HepG2 (cell line): ENCODE data around the gene APBA3. TPM values are rescaled to one million over a fixed set of nuclear protein-coding genes. Genes with fewer than 3 reads are reported as not detected.

Experiments
- ATAC-seq: fragments of 200-7000 bp; cut with Tn5 transposase; 3 replicates; pipeline ENCODE4 v1.9.1; 2020; ENCODE audit warnings: mild to moderate bottlenecking, moderate library complexity
- BruUV-seq: library from RNA; stranded (reverse); fragments of 400-500 nt; replicated peaks from 2 replicates; lab custom pipeline; 2021; lab: Mats Ljungman, UMichigan
- CTCF ChIA-PET: fragments of 300-600 bp; formaldehyde crosslinking; extraction: SDS; loops from one replicate; lab custom pipeline; 2021; ENCODE audit warnings: low total read pairs, inconsistent platforms, low intra/inter-chr PET ratio; lab: Yijun Ruan, JAX
- POLR2A ChIA-PET: fragments of 350-600 bp; sonication (Branson Sonifier 250); formaldehyde crosslinking; loops from one replicate; lab custom pipeline; 2020; ENCODE audit warnings: antibody characterized with exemption, inconsistent platforms; lab: Yijun Ruan, JAX
- DNase-seq: peaks from one replicate; pipeline ENCODE4 v3.0.0-alpha.2; 2015; ENCODE audit warnings: low spot score
- FAIRE-seq: peaks from 3 replicates; lab custom pipeline; 2011; peaks lifted over from hg19 to GRCh38; lab: Jason Lieb, UNC
- H2AFZ ChIP-seq: one replicate; pipeline ENCODE4 v1.6.1; 2011; ENCODE audit warnings: low read length, inconsistent platforms
- H3K27ac ChIP-seq: fragments of 300-600 bp; 3 replicates; pipeline ENCODE4 v1.8.0; 2011; ENCODE audit warnings: mixed run types, mild to moderate bottlenecking, mixed read lengths, low read length, inconsistent platforms; ENCODE audit not compliant: insufficient read depth; ENCODE audit errors: extremely low read length
- H3K27me3 ChIP-seq, 2 experiments: fragments of 200-600 bp in 1 of 2; 2 replicates in 1 of 2; 3 replicates in 1 of 2; pipeline versions ENCODE4 v1.6.0 to v1.8.0; 2011; ENCODE audit warnings: low read length in 2 of 2, mild to moderate bottlenecking in 2 of 2, moderate library complexity in 2 of 2, inconsistent platforms in 1 of 2; ENCODE audit not compliant: insufficient read depth in 2 of 2, control insufficient read depth in 1 of 2
- H3K36me3 ChIP-seq, 2 experiments: fragments of 200-600 bp in 1 of 2; replicated peaks in 1 of 2; 2 replicates in 1 of 2; 3 replicates in 1 of 2; pipeline versions ENCODE4 v1.5.1 to v1.8.0; 2011; ENCODE audit warnings: low read length in 2 of 2, inconsistent platforms in 1 of 2; ENCODE audit not compliant: insufficient read depth in 2 of 2, control insufficient read depth in 1 of 2
- H3K4me1 ChIP-seq: 2 replicates; pipeline ENCODE4 v1.5.1; 2012; ENCODE audit warnings: low read length, inconsistent platforms; ENCODE audit not compliant: insufficient read depth
- H3K4me2 ChIP-seq: 2 replicates; pipeline ENCODE4 v1.6.0; 2011; ENCODE audit warnings: low read depth, low read length, inconsistent platforms
- H3K4me3 ChIP-seq, 3 experiments: fragments of 200-600 bp in 1 of 3; sonication (generic), shearing (Covaris generic) in 1 of 3; replicated peaks in 1 of 3; 2 replicates each; pipeline ENCODE4 v1.5.1; 2011 to 2016; ENCODE audit warnings: low read length in 3 of 3, inconsistent platforms in 2 of 3, low read depth in 2 of 3, mild to moderate bottlenecking in 2 of 3, control low read depth in 1 of 3, mixed read lengths in 1 of 3; ENCODE audit not compliant: insufficient read depth in 1 of 3
- H3K79me2 ChIP-seq: one replicate; pipeline ENCODE4 v1.6.1; 2011; ENCODE audit warnings: low read length, inconsistent platforms; ENCODE audit not compliant: insufficient read depth
- H3K9ac ChIP-seq: 2 replicates; pipeline ENCODE4 v1.6.0; 2011; ENCODE audit warnings: mild to moderate bottlenecking, low read depth, low read length, inconsistent platforms; ENCODE audit not compliant: insufficient read depth
- H3K9me3 ChIP-seq: 2 replicates; pipeline ENCODE4 v1.5.1; 2012; ENCODE audit warnings: mild to moderate bottlenecking, low read length
- H4K20me1 ChIP-seq: 2 replicates; pipeline ENCODE4 v1.6.0; 2011; ENCODE audit warnings: inconsistent platforms, mild to moderate bottlenecking, low read length, moderate library complexity; ENCODE audit not compliant: insufficient read depth
- AGO2 ChIP-seq: fragments of 200-400 bp; formaldehyde crosslinking; optimal IDR thresholded peaks from 2 replicates; pipeline ENCODE3; 2017; ENCODE audit warnings: mild to moderate bottlenecking, low read depth, low read length, moderate library complexity
- ELF3 ChIP-seq: IDR thresholded peaks from 2 replicates; pipeline ENCODE4 v1.6.1; 2016; ENCODE audit warnings: missing genetic modification reagents, missing compliant biosample characterization
- HOXD1 ChIP-seq: sonication (generic); formaldehyde crosslinking; IDR thresholded peaks from 2 replicates; pipeline ENCODE4 v1.5.0; 2020; ENCODE audit warnings: missing genetic modification reagents
- SIN3B ChIP-seq: fragments of 150-350 bp; IDR thresholded peaks from 2 replicates; pipeline ENCODE4 v1.6.1; 2014; ENCODE audit warnings: low read length
- TRIM22 ChIP-seq: fragments of 450-650 bp; IDR thresholded peaks from 2 replicates; pipeline ENCODE4 v1.6.1; 2017
- ZNF513 ChIP-seq: sonication (generic); formaldehyde crosslinking; conservative IDR thresholded peaks from 2 replicates; pipeline ENCODE4 v1.5.0; 2020; ENCODE audit warnings: missing genetic modification reagents
- ZNF609 ChIP-seq: sonication (generic); formaldehyde crosslinking; IDR thresholded peaks from 2 replicates; pipeline ENCODE4 v1.4.0; 2020; ENCODE audit warnings: mild to moderate bottlenecking, missing genetic modification reagents, borderline replicate concordance
- ZNF768 ChIP-seq: sonication (generic); formaldehyde crosslinking; IDR thresholded peaks from 2 replicates; pipeline ENCODE4 v1.4.0; 2020; ENCODE audit warnings: missing genetic modification reagents
- ZNF770 ChIP-seq: sonication (generic); formaldehyde crosslinking; IDR thresholded peaks from 2 replicates; pipeline ENCODE4 v1.5.0; 2020; ENCODE audit warnings: mild to moderate bottlenecking, missing genetic modification reagents
- WGBS: methylation state at CpG from one replicate; pipeline ENCODE4 v1.1.6; 2017; ENCODE audit warnings: low lambda C conversion rate; 5-methylcytosine and 5-hydroxymethylcytosine counted together
- in situ Hi-C: cut with HindIII; loops from 2 replicates; pipeline ENCODE4 v1.10.0; 2017; ENCODE audit warnings: low pct_unique_long_range_greater_than_20kb; ENCODE audit not compliant: extremely low pct_ligation_motif_present
- intact Hi-C: fragments of 100-400 bp; cut with micrococcal nuclease; formaldehyde crosslinking; loops from one replicate; pipeline ENCODE4 v1.10.0; 2022; ENCODE audit not compliant: unreplicated experiment
- polyA plus RNA-seq, 8 experiments: library from polyadenylated mRNA; depleted of rRNA in 3 of 8; stranded (reverse) in 7 of 8; unstranded in 1 of 8; fragments of >200 nt; fragmentation: Illumina TruSeq in 4 of 8; extraction: Trizol in 4 of 8; gene quantifications; 2 replicates each; pipeline versions ENCODE4 v1.2.1 to v1.2.3, GENCODE V29; 2011 to 2016; ENCODE audit warnings: low read depth in 4 of 8, missing spikeins in 1 of 8, mixed read lengths in 1 of 8; ENCODE audit not compliant: insufficient read depth in 1 of 8
- total RNA-seq, 5 experiments: library from RNA; depleted of rRNA; stranded (reverse); fragments of >200 nt; fragmentation: Illumina TruSeq; extraction: Trizol; gene quantifications; 2 replicates each; pipeline ENCODE4 v1.2.3, GENCODE V29; 2016; ENCODE audit warnings: low read depth in 1 of 5

Gene APBA3
- total and polyA plus RNA-seq, 2 of the 13 experiments (the other 11 are each of a cell fraction or from before 2014, with no cell fraction given) = 14.2 to 14.3 TPM

- intact Hi-C loops = no loop called here
- no peak overlapping the region for H2AFZ ChIP-seq
- in situ Hi-C loops = no loop called here
- ChIA-PET CTCF (no interaction called here), POLR2A (no interaction called here)
- H3K9me3 ChIP-seq = no peaks in the 10 kb centered on the region
- no peak overlapping the region for H3K9ac ChIP-seq
- no TSS peak for BruUV-seq
- no peak overlapping the region for H3K4me3 ChIP-seq
- no peaks in the 10 kb centered on the region; a peak in 1 of 5 replicates for H3K27me3 ChIP-seq
- ATAC-seq (no peak), FAIRE-seq (no peak), DNase-seq (no peak)
- H3K36me3 ChIP-seq = no peaks in the 10 kb centered on the region
- no peak overlapping the region for H3K27ac ChIP-seq
- 73% methylated on average over 3 of the region's 3 CpGs for WGBS
- peak; percentile 42; the same call in 1 of the 2 replicates for TF ChIP-seq ZNF768
- no peak for TF ChIP-seq AGO2
- 0 out of 2 replicates have a peak, but pooled peaks have one; percentile 21 for TF ChIP-seq ZNF770 (CRISPR knock-in tag)
- peaks cover 18% of the 10 kb centered on the region for H3K4me1 ChIP-seq
- H3K4me2 ChIP-seq = no peak overlapping the region
- no peaks in the 10 kb centered on the region for H4K20me1 ChIP-seq
- H3K79me2 ChIP-seq = no peaks in the 10 kb centered on the region
These were observed 36.4 kb downstream of the APBA3 start for GRCh38 chr19:3725121-3725520.

- intact Hi-C loops = no loop called here
- Histone ChIP-seq H3K36me3 (no peaks in the 10 kb centered on the region), H3K9ac (no peak overlapping the region), H3K79me2 (no peaks in the 10 kb centered on the region), H3K9me3 (no peaks in the 10 kb centered on the region), H2AFZ (no peak overlapping the region), H3K27ac (no peak overlapping the region), H3K27me3 (no peaks in the 10 kb centered on the region; a peak in 1 of 5 replicates), H3K4me3 (no peak overlapping the region), H3K4me2 (no peak overlapping the region), H3K4me1 (peaks cover 24% of the 10 kb centered on the region), H4K20me1 (no peaks in the 10 kb centered on the region)
- ChIA-PET CTCF (no interaction called here), POLR2A (no interaction called here)
- no TSS peak for BruUV-seq
- no peak for ATAC-seq
- WGBS = 82% methylated on average over 8 of the region's 8 CpGs
- no peak for DNase-seq
- in situ Hi-C loops = no loop called here
- FAIRE-seq = no peak
- no peak for TF ChIP-seq ZNF513 (CRISPR knock-in tag)
- no peak for TF ChIP-seq ZNF609 (CRISPR knock-in tag)
- no peak for TF ChIP-seq TRIM22
- no peak for TF ChIP-seq ELF3
- TF ChIP-seq SIN3B = no peak
- TF ChIP-seq HOXD1 (CRISPR knock-in tag) = no peak
These were observed 37.6 kb downstream of the APBA3 start for GRCh38 chr19:3723883-3724282.
